Measurements from ENCODE around the gene GFER.
A peak's percentile ranks its signal among the peaks of the same experiment; 100 is the strongest.

GFER gene

DNA sequence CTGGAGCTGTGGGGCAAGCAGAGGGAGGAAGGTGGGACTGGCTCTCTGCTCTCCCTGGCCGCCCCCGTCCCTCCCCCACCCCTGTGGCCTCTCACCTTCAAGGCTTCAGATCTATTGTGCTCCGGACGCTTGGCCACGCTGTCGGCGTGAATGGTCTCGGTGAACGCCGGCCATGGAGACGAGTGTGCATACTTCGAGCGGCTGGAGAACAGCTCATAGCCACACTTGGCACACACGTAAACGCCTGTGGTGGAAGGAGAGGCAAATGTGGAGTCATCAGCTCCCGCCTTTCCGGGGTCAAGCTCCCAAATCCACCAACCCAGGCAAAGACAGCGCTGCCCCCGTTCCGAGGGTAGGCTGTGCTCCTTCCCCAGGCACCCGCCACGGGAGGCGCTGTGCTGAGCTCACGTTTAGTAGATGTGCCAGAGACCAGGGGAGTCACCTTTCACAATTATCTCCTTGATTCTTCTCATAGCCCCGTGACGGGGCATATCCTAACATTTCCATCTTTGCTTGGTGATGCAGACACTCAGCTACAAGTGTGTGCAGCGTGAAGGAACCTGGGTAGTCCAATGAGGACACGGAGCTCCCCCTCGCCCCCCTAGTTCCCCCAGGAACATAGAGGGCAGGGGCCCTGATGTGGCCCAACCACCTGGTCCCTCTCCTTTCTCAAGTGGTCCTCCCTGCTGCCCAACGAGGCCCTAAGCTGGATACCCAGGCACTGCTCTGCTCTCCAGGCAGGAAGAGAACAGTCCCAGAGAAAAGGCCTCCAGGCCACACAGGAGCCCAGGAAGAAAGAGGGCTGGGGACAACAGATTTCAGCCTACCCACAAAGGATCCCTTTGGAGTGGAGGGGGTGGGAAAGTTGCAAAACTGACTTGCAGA lies 42.6 kb upstream of the GFER start:
- ChIA-PET CTCF (interaction anchor here (0.6 to 2.6 kb wide), 5 partner anchors 9 to 263 kb away, joined by 3 to 19 read pairs (median 4); no protein-coding TSS in a partner anchor), POLR2A (interaction anchor here (1.0 to 1.9 kb wide), 6 partner anchors 12 to 310 kb away, joined by 3 to 11 read pairs (median 5); partner anchors contain the start of genes ECI1 and RPS2)
- TF ChIP-seq, protein P1, sequence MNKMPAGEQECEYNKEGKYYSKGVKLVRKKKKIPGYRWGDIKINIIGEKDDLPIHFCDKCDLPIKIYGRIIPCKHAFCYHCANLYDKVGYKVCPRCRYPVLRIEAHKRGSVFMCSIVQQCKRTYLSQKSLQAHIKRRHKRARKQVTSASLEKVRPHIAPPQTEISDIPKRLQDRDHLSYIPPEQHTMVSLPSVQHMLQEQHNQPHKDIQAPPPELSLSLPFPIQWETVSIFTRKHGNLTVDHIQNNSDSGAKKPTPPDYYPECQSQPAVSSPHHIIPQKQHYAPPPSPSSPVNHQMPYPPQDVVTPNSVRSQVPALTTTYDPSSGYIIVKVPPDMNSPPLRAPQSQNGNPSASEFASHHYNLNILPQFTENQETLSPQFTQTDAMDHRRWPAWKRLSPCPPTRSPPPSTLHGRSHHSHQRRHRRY (tag by site-specific recombination; IDR thresholded peaks at IDR 0.05) = no peak
- TF ChIP-seq IKZF3 (tag by site-specific recombination; IDR thresholded peaks at IDR 0.05) = peak; percentile 11; the same call in 1 of the 2 replicates
- TF ChIP-seq FEZF1 (tag by site-specific recombination; IDR thresholded peaks at IDR 0.05) = peak; percentile 57
- TF ChIP-seq, protein P2, sequence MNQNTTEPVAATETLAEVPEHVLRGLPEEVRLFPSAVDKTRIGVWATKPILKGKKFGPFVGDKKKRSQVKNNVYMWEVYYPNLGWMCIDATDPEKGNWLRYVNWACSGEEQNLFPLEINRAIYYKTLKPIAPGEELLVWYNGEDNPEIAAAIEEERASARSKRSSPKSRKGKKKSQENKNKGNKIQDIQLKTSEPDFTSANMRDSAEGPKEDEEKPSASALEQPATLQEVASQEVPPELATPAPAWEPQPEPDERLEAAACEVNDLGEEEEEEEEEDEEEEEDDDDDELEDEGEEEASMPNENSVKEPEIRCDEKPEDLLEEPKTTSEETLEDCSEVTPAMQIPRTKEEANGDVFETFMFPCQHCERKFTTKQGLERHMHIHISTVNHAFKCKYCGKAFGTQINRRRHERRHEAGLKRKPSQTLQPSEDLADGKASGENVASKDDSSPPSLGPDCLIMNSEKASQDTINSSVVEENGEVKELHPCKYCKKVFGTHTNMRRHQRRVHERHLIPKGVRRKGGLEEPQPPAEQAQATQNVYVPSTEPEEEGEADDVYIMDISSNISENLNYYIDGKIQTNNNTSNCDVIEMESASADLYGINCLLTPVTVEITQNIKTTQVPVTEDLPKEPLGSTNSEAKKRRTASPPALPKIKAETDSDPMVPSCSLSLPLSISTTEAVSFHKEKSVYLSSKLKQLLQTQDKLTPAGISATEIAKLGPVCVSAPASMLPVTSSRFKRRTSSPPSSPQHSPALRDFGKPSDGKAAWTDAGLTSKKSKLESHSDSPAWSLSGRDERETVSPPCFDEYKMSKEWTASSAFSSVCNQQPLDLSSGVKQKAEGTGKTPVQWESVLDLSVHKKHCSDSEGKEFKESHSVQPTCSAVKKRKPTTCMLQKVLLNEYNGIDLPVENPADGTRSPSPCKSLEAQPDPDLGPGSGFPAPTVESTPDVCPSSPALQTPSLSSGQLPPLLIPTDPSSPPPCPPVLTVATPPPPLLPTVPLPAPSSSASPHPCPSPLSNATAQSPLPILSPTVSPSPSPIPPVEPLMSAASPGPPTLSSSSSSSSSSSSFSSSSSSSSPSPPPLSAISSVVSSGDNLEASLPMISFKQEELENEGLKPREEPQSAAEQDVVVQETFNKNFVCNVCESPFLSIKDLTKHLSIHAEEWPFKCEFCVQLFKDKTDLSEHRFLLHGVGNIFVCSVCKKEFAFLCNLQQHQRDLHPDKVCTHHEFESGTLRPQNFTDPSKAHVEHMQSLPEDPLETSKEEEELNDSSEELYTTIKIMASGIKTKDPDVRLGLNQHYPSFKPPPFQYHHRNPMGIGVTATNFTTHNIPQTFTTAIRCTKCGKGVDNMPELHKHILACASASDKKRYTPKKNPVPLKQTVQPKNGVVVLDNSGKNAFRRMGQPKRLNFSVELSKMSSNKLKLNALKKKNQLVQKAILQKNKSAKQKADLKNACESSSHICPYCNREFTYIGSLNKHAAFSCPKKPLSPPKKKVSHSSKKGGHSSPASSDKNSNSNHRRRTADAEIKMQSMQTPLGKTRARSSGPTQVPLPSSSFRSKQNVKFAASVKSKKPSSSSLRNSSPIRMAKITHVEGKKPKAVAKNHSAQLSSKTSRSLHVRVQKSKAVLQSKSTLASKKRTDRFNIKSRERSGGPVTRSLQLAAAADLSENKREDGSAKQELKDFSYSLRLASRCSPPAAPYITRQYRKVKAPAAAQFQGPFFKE (tag by site-specific recombination; IDR thresholded peaks at IDR 0.05; ENCODE audit: borderline replicate concordance) = no peak
- TF ChIP-seq ZFHX2 (tag by site-specific recombination; conservative IDR thresholded peaks at IDR 0.05) = peak; percentile 8; the same call in 1 of the 2 replicates
- TF ChIP-seq ZNF549 (tag by site-specific recombination; IDR thresholded peaks at IDR 0.05) = no peak
- TF ChIP-seq GLIS1 (tag by site-specific recombination; IDR thresholded peaks at IDR 0.05) = no peak
- TF ChIP-seq SP7 (tag by site-specific recombination; IDR thresholded peaks at IDR 0.05) = no peak
- TF ChIP-seq ZNF501 (tag by site-specific recombination; IDR thresholded peaks at IDR 0.05) = no peak
- peak; percentile 63 for TF ChIP-seq ZNF600 (tag by site-specific recombination; IDR thresholded peaks at IDR 0.05)
- TF ChIP-seq ZNF544 (tag by site-specific recombination; IDR thresholded peaks at IDR 0.05) = no peak
- TF ChIP-seq, protein P3, sequence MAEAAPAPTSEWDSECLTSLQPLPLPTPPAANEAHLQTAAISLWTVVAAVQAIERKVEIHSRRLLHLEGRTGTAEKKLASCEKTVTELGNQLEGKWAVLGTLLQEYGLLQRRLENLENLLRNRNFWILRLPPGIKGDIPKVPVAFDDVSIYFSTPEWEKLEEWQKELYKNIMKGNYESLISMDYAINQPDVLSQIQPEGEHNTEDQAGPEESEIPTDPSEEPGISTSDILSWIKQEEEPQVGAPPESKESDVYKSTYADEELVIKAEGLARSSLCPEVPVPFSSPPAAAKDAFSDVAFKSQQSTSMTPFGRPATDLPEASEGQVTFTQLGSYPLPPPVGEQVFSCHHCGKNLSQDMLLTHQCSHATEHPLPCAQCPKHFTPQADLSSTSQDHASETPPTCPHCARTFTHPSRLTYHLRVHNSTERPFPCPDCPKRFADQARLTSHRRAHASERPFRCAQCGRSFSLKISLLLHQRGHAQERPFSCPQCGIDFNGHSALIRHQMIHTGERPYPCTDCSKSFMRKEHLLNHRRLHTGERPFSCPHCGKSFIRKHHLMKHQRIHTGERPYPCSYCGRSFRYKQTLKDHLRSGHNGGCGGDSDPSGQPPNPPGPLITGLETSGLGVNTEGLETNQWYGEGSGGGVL (tag by site-specific recombination; IDR thresholded peaks at IDR 0.05) = no peak
- no peak for TF ChIP-seq ZNF785 (tag by site-specific recombination; IDR thresholded peaks at IDR 0.05)
- no peak for TF ChIP-seq ZNF776 (tag by site-specific recombination; IDR thresholded peaks at IDR 0.05; ENCODE audit: borderline replicate concordance)
- peak; percentile 10; the same call in 1 of the 2 replicates for TF ChIP-seq EGR2 (tag by site-specific recombination; IDR thresholded peaks at IDR 0.05; ENCODE audit: low read depth)
- 0 out of 2 replicates have a peak, but pooled peaks have one; percentile 24 for TF ChIP-seq ZBTB48 (tag by site-specific recombination; IDR thresholded peaks at IDR 0.05)
- TF ChIP-seq, protein P4, sequence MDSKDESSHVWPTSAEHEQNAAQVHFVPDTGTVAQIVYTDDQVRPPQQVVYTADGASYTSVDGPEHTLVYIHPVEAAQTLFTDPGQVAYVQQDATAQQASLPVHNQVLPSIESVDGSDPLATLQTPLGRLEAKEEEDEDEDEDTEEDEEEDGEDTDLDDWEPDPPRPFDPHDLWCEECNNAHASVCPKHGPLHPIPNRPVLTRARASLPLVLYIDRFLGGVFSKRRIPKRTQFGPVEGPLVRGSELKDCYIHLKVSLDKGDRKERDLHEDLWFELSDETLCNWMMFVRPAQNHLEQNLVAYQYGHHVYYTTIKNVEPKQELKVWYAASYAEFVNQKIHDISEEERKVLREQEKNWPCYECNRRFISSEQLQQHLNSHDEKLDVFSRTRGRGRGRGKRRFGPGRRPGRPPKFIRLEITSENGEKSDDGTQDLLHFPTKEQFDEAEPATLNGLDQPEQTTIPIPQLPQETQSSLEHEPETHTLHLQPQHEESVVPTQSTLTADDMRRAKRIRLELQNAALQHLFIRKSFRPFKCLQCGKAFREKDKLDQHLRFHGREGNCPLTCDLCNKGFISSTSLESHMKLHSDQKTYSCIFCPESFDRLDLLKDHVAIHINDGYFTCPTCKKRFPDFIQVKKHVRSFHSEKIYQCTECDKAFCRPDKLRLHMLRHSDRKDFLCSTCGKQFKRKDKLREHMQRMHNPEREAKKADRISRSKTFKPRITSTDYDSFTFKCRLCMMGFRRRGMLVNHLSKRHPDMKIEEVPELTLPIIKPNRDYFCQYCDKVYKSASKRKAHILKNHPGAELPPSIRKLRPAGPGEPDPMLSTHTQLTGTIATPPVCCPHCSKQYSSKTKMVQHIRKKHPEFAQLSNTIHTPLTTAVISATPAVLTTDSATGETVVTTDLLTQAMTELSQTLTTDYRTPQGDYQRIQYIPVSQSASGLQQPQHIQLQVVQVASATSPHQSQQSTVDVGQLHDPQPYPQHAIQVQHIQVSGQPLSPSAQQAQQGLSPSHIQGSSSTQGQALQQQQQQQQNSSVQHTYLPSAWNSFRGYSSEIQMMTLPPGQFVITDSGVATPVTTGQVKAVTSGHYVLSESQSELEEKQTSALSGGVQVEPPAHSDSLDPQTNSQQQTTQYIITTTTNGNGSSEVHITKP (tag by site-specific recombination; IDR thresholded peaks at IDR 0.05) = peak; percentile 98
- TF ChIP-seq ZEB2 (tag by site-specific recombination; IDR thresholded peaks at IDR 0.05) = no peak
- TF ChIP-seq ZBTB8A (tag by site-specific recombination; IDR thresholded peaks at IDR 0.05) = peak; percentile 21; the same call in 1 of the 2 replicates
- TF ChIP-seq, protein P5, sequence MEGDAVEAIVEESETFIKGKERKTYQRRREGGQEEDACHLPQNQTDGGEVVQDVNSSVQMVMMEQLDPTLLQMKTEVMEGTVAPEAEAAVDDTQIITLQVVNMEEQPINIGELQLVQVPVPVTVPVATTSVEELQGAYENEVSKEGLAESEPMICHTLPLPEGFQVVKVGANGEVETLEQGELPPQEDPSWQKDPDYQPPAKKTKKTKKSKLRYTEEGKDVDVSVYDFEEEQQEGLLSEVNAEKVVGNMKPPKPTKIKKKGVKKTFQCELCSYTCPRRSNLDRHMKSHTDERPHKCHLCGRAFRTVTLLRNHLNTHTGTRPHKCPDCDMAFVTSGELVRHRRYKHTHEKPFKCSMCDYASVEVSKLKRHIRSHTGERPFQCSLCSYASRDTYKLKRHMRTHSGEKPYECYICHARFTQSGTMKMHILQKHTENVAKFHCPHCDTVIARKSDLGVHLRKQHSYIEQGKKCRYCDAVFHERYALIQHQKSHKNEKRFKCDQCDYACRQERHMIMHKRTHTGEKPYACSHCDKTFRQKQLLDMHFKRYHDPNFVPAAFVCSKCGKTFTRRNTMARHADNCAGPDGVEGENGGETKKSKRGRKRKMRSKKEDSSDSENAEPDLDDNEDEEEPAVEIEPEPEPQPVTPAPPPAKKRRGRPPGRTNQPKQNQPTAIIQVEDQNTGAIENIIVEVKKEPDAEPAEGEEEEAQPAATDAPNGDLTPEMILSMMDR (tag by site-specific recombination; IDR thresholded peaks at IDR 0.05) = peak; percentile 87
- 0 out of 2 replicates have a peak, but pooled peaks have one; percentile 53 for TF ChIP-seq ZBTB17 (tag by site-specific recombination; IDR thresholded peaks at IDR 0.05)
- peak; percentile 59 for TF ChIP-seq SP2 (tag by site-specific recombination; IDR thresholded peaks at IDR 0.05)

More for the DNA sequence above, 42.6 kb upstream of the GFER start:
- H3K9me3 ChIP-seq (ENCODE audit: control insufficient read depth, insufficient read depth, low read depth, low read length) = no peaks in the 10 kb centered on the region
- peaks cover 0 to 38% of the 10 kb centered on the region in 2 experiments; a peak in 2 of 3 replicates for H3K36me3 ChIP-seq (ENCODE audit: control insufficient read depth in 2 of 2, insufficient read depth in 1 of 2, low read length in 2 of 2)
- H3K4me1 ChIP-seq (ENCODE audit: control insufficient read depth, insufficient read depth, low read length) = no peaks in the 10 kb centered on the region
- H3K4me3 ChIP-seq (ENCODE audit: low read depth, low read length) = no peak overlapping the region
- H3K27ac ChIP-seq (ENCODE audit: extremely low read depth, low read depth, low read length) = no peak overlapping the region
